Stimulated activated CD8-positive, alpha-beta memory T cell treated with anti-CD3 and anti-CD28 coated beads, Interleukin-7, amount 100 ng/mL, for 24 hours (primary cell): ENCODE results near the gene CNPY1.
"Not testable (repeated sequence)": the region's sequence is repeated elsewhere in the genome, so short reads cannot be mapped to it uniquely, and the experiment has no call there.

Source experiments
- DNase-seq: peaks from one replicate; pipeline ENCODE4 v3.0.0-alpha.2; 2020; ENCODE audit warnings: low read depth

Gene CNPY1

DNA sequence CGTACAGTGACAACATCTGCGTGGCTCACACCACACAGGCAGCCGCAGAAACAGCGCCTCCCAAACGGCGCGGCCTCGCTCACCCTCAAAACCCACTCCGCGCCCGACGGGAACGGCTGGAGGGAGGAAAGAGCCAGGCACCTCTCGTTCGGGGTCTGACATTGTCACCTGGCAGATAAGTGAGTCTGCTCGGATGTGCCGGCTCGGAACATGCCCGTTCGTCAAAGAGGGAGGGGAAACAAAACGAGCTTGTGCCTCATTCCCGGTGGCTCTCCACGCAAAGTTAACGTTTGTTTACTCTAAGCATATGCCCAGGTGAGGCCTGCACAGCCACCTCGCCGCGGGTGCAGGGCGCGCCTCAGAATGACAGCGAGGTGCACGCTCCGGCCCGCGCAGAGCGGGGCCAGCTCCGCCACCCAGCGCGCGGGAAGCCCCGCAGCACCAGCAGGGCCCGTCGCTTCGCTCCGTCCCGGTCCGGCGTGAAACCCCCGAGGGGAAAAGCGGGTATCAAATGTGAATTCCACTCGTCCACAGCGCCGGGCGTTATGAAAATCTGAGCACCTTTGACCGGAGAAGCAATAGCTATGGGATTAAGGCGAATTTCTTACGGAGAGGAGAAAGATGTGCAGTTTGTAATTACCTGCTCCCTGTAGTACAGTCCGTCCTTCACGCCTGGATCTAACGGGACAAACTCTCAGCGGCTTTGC, 13.1 kb downstream of the CNPY1 start:
- DNase-seq, result no peak

GRCh38 chr7:155532792-155533119, 13.6 kb downstream of the CNPY1 start:
- DNase-seq, result no peak

DNA sequence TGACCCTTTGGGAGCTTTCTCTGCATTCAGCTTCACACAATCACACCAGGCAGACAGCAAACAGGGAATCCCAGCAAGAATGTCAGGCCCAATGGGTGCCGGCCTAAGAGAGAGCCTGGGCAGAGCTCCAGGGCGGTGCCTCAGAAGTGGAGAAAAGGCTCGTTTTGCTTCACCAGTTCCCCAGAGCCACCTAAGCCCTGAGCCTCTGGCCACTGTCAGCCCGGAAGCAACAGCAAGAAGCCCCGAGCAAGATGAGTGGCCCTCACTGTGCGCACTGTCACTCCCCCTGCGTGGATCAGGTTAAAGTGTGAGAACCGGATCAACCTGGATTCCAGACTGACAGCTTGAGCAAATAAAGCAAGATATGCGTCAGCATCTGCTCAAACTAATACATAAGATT, 14.7 kb downstream of the CNPY1 start:
- DNase-seq, result no peak

DNA sequence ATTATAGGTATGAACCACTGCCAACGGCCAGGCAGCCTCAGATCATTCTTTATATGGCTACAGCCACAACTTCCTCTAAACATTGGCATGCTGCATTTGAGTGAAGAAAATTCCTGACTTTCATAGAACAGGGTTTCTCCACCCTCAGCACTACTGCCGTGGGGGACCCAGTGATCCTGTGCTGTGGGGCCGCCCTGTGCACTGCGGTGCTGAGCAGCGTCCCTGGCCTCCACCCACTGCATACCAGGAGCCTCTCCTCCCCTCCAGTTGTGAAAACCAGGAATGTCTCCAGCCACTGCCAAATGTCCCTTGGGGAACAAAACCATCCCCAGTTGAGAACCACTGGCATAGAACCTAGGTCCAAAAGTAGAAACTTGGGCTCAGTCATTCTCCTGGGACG, 15.8 kb downstream of the CNPY1 start:
- no peak for DNase-seq

- DNase-seq, result no peak
Measured at GRCh38 chr7:155529845-155530244, 16.5 kb downstream of the CNPY1 start.

- no peak for DNase-seq
Measured at GRCh38 chr7:155529346-155529745, 17.0 kb downstream of the CNPY1 start.

DNA sequence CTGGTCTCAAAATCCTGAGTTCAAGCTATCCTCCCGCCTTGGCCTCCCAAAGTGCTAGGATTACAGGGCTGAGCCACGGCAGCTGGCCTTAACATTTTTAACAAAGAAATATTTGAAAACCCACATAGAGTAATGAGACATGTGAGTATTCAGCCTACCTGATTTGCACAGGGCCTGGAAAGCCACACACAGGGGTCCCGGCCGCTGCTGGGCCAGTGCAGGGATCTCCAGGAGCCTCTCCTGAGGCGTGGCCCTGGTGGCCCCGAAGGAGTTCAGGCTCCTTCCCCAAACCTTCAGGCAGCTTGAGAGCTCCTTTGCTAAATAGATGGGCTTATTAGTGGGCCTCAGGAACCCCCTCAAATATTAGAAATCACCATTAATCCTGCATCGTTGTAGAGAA, 18.7 kb downstream of the CNPY1 start:
- DNase-seq, result no peak

DNA sequence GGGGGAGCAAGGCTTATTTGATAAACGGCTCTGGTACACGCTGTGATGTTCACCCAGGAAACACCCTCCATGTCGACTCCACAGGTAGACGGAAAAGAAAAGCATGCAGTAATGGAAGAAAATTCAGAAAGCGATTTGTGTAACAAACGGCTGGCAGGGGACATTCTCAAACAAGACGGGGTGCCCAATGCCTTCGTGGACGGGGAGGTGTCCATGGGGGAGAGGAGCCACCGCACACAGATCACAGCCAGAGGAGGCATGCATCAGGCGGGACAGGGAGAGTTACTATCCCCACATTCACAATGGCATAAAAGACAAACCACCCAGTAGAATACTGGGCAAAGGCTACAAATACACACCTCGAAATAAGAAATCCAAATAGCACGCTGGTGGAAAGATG, 20.1 kb downstream of the CNPY1 start:
- no peak for DNase-seq

GRCh38 chr7:155524018-155524556, 22.3 kb downstream of the CNPY1 start:
- no peak for DNase-seq

GRCh38 chr7:155523168-155523675, 23.1 kb downstream of the CNPY1 start:
- no peak for DNase-seq

GRCh38 chr7:155521743-155522398, 24.5 kb downstream of the CNPY1 start:
- no peak for DNase-seq

DNA sequence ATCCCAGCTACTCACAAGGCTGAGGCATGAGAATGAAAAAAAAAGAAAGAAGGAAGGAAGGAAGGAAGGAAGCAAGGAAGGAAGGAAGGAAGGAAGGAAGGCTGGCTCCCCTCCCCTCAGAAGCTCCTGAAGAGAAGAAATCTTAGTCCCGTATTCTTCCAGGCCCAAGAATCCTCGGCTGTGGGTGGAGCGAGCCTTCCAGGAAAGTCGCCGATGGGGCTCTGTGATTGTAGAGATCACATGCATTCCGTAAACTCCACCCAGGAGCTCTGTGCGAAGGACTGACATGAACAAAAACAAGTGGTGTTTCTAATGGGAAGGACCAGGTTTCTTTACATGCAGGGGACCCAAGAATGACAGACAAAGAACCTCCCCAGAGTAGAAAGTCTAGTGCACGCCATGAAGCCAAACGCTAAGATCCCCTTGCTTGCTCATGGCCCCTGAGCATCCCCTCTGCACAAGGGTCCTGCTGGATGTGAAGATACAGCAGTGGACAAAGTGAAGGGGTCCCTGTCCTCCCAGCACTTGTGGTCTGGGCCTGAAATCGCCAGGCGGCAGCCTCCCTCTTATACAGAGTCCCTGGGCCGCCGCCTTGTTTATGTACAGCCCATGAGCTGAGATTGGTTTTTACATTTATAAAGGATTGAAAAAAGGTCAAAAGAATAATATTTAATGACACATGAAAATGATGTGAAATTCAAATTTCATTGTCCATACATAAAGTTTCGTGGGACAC, 25.2 kb downstream of the CNPY1 start:
- no peak for DNase-seq

DNA sequence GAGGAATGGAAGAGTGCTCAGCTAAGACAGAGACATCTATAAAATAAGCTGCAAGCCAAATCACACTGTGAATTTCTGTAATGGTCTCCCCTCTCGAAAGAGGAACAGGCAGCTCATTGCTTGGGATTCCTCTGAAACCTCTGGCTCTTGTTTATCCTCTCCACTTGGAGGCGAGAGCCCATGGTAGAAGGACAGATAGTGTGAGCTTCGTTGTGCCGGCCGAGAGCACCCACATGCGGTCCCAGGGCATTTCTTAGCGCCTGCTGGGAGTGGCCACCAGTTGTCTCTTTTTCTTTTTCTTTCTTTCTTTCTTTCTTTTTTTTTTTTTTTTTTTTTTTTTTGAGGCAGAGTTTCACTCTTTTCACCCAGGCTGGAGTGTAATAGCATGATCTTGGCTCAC, 26.2 kb downstream of the CNPY1 start:
- no peak for DNase-seq

- not testable (repeated sequence) for DNase-seq
Measured at GRCh38 chr7:155519358-155519757, 27.0 kb downstream of the CNPY1 start.

- DNase-seq, result no peak
Measured at GRCh38 chr7:155518633-155519032, 27.7 kb downstream of the CNPY1 start.

DNA sequence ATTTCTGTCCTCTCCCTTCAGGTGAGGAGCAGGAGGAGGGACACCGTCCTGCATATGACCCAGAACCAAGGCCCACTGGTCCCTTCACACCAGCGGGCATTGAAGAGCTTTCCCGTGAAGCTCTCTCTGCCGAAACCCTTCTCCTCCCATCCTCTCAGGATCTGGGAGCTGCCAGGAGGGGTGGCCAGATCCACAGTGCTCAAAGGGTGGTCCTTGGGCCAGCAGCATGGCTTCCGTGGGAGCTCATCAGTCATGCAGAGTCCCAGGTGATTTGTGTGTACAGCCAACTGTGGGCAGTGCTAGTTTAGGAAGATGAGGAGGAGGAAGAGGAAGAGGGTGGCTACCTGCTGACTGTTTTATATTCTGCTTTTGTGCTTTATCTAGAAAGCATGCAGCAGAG, 28.4 kb downstream of the CNPY1 start:
- no peak for DNase-seq

- no peak for DNase-seq
Measured at GRCh38 chr7:155517452-155517851, 28.9 kb downstream of the CNPY1 start.

DNA sequence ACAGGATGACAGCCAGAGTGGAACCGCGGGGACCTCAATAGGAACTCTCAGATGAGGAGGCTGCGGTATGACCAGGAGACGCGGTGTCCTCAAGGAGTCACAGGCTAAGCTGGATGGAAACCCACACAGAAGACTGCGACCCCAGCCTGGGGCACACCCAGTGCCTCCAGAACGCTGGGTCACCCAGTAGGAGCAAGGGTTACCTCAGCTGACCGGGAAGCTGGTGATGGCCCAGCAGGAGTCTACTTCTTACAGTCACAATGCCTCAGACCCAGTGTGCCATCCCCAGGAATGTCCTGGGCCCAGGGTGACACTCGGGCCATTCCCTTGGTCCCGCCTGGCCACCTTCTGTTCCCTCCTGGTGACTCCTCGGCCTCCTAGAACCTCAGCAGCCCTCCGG, 29.9 kb downstream of the CNPY1 start:
- no peak for DNase-seq

- no peak for DNase-seq
Measured at GRCh38 chr7:155515318-155515717, 31.0 kb downstream of the CNPY1 start.

DNA sequence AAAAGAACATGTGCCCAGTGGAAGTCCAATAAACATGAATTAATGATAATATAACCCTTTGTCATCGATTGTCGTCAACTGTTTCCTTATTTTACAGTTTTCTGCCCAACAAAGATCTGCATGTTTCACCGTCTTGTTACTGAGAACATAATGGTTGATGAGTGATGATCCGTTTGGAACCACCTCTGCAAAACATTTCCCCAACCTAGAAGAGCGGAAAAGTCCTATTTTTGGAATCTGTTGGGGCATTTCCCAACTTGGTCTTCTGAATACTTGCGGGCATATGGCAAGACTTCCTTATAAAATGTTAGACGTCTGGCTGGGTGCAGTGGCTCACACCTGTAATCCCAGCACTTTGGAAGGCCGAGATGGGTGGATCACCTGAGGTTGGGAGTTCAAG, 32.1 kb downstream of the CNPY1 start:
- DNase-seq, result no peak

DNA sequence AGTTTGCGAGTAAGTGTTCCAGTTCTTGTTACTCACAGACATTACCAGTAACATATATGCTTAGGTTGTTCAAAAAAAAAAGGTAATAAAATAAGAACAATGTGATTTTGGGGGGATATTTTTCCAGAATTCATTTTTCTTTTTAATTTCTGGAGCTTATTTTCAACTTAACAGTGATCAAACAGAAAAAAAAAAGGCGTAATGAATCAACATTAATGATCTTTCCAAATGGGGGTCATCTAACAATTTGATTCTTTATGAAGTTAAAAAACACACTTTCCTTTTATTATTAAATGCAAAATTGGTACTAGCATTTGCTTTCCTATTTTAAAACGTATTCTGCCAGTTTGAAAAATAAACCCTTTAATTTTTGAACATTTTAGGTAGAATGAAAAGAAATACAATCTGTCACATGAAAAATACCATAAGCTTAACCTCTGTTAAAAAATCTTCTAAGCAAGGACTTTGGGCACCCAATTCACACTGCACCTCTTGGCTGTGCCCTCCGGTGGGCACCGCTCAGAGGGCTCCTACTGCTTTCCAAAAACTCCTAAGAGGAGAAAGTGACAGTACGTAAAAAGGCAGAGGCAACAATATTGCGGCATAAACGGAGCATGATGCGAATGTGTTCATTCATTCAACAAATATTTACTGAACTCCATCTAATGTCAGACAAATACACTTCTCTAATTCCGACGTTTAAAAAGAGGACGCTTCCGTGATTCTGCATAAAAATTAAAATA, 32.6 kb downstream of the CNPY1 start:
- DNase-seq, result no peak

DNA sequence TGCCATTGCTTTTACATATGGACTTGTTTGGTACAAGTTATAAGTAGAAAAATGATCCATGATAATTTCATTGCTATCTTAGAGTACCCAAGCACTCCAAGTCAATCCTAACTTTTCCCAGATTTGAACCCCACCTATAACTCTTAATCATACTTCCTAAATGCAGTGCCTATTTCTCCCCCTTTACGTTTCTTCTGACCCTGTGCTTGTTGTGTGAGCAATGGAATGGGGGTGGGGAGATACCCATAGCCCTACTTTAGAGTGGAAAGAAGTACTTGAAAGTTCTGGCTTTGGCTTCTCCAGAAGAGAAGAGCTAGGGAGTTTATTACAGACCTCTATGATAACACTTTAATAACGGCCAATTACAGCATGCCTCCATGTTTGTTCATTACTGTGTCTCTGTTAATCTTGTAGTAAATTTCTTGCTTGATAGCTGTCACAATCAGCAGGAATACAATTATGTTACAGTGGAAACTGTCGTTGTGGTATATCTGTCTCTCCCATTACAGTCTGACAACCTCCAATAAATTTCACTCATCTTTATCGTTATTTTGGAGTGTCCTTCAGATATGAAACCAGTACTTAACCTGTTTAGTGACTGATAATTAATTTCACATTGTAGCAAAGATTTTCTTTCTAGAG, 34.0 kb downstream of the CNPY1 start:
- DNase-seq, result no peak
